NCI-H187 treated with DMSO at 0.1 percent for 48 hours (cell line): ENCODE results near the gene ZNF414.
"Not testable (repeated sequence)": the region's sequence is repeated elsewhere in the genome, so short reads cannot be mapped to it uniquely, and the experiment has no call there.

Experiments used
- DNase-seq: peaks from one replicate; lab custom pipeline; 2025; lab: John Stamatoyannopoulos, UW

Gene ZNF414

DNA sequence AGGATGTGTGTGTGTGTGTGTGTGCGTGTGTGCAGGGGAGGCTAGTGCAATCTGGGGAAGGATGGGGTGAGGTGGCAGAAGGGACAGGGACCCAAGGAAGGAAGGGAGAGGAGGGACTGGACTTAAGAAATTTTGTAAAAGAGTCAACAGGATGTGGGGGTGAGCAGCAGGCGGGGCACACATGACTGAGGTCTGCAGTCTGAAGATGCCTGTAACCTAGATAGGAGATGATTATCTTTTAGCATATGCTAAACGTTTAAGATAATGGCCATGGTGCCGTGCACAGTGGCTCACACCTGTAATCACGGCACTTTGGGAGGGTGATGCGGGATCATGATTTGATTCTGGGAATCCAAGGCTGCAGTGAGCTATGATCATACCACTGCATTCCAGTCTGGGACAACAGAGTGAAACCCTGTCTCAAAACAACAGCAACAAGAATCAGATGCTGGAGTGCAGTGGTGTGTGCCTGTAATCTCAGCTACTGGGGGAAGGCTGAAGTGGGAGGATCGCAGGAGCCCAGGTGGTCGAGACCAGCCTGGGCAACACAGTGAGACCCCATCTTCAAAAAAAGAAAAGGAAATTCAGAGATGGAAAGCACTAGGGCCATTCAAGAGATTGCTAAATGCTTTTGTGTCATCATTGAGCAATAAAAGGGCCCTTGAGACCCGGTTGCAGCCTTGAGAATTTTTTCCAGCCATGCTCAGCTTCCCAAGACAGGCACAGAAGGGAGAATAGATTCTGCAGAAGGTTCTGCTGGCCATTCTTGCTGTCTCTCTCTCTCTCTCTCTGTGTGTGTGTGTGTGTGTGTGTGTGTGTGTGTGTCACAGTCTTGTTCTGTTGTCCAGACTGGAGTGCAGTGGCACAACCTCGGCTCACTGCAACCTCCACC is 3.8 kb upstream of the ZNF414 start:
- DNase-seq, result no peak

DNA sequence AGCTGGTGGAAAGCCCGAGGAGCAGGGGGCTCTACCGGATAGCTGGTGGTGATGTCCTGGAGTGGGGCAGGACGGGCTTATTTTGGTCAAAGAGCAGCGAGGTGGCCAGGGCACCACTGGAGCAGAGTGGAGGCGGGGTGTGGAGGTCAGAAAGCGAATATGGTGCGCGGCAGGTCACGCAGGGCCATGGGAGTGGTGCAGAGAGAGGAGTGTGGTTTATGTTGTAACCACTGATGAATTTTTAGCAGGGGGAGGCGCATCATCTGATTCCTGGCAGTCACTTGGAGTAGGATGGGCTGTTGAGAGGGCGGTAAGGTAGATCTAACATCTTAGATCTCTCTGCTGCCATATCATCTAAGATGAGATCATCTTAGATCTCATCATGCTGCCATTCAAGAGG is 1.4 kb upstream of the ZNF414 start:
- no peak for DNase-seq

DNA sequence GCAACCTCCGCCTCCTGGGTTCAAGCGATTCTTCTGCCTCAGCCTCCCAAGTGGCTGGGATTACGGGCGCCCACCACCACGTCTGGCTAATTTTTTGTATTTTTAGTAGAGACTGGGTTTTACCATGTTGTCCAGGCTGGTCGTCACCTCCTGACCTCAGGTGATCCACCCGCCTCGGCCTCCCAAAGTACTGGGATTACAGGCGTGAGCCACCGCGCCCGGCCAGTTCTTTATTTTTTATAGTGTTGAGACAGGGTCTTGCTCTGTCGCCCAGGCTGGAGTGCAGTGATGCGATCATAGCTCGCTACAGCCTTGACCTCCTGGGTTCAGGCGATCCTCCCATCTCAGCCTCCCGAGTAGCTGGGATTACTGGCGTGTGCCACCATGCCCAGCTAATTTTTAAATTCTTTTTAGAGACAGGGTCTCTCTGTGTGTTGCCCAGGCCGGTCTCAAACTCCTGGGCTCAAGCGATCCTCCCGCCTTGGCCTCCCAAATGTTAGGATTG is 590 bp upstream of the ZNF414 start:
- not testable (repeated sequence) for DNase-seq

- DNase-seq, result no peak
Observed at GRCh38 chr19:8513036-8513686, 806 bp downstream of the ZNF414 start.

GRCh38 chr19:8512115-8512967 is 1.6 kb downstream of the ZNF414 start:
- no peak for DNase-seq

DNA sequence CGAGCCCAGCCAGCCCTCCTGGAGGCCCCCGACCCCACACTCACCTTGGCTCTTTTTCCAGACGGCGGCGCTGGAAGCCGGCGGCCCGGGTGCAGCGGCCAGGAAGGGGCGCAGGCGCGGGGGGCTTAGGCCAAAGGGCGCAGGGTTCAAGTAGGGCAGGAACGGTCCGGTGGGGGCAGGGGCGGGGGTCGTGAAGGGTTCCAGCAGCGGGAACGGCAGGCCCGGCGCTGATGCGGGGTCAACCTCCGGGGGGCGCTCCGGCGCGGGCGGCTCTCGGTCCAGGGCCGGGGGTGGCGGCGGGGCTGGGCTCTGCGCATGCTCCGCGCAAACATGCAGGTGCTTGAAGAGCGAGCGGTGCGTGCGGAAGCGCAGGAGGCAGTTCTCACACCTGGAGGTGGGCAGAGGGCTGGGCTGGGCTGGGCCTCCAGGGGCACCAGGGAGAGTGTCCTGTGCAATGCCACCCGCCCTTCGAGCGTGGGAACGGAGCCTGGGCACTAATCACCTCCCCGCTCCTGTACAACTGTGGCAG is 2.3 kb downstream of the ZNF414 start:
- no peak for DNase-seq

GRCh38 chr19:8510589-8511115 is 3.3 kb downstream of the ZNF414 start:
- no peak for DNase-seq

DNA sequence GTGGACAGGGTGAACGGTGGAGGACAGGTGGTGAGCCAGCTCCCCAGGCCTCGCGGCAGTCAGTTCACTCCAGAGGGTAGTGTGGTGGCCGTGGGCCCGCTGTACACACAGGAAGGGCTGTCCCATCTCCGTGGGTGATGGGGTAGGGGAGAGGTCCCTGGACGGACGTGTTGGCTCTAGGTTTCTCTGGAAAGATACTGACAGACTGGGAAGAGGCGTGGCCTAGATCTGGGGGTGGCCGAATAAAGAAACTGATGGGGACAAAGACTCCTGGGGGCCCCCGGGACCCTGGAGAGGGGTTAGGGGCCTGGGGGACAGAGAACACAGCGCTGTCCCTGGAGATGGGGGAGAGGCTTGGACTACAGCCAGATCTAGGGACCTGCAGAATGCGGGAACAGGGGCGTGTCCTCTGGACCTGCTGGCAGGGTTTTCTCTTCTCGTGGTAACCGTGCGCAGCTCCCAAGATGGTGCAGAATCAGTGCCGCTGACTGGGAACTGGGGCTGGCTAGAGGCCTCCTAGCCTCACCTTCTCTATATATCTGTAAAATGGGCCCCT is 7.5 kb downstream of the ZNF414 start:
- DNase-seq, result no peak

DNA sequence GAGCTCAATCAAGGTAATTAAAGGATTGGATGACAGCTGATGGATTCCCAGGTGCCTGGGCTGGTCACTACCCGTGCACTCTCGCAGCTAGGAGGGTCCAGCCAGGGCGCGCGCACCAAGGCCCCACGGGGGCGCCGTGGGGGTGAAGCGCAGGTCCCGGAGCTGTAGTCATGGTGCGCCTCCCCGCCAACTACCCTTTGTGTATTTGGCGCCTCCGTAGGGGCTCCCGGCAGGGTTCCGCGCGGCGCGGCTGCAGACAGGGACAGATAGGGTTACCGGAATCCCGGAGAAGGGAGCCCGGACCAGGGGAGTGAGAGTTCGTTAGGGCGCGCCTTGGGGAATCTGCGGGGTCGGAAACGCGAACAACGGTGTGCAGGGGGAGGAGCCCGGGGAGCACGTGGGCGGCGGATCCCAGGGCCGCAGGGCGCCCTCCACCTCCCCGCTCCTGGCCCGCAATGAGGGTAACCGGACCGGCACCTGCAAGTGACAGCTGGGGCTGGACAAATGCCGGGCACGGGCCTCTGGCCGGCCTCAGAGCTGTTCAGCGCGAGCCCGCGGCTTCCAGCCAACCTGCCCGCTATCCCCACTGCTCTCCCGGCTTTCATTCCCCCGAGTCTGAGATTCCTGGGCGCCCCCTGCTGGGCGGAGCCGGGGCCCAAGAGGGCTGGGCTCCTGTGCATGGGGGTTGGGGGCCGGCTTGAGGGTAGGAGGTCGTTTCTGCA is 8.1 kb downstream of the ZNF414 start:
- DNase-seq, result no peak

DNA sequence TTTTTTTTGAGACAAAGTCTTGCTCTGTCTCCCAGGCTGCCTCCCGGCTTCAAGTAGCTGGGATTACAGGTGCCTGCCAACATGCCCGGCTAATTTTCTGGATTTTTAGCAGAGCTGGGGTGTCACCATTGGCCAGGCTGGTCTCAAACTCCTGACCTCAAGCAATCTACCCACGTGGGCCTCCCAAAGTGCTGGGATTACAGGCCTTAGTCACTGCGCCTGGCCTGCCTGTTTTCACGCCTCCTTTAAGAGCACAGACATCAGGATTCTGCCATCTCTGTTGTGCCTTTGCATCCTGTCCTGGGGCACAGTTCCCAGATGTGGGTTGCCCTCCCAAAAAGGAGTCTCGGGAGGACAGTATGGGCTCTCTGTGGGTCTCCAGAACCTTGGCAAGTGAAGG is 9.0 kb downstream of the ZNF414 start:
- no peak for DNase-seq

- no peak for DNase-seq
Observed at GRCh38 chr19:8504171-8504570, 9.8 kb downstream of the ZNF414 start.

GRCh38 chr19:8503510-8503909 is 10.5 kb downstream of the ZNF414 start:
- DNase-seq, result no peak

- DNase-seq, result no peak
Observed at GRCh38 chr19:8501981-8502380, 12.0 kb downstream of the ZNF414 start.

GRCh38 chr19:8501516-8501915 is 12.5 kb downstream of the ZNF414 start:
- DNase-seq, result no peak

- DNase-seq, result no peak
Observed at GRCh38 chr19:8500158-8500557, 13.8 kb downstream of the ZNF414 start.

- DNase-seq, result no peak
Observed at GRCh38 chr19:8499048-8499833, 14.7 kb downstream of the ZNF414 start.

DNA sequence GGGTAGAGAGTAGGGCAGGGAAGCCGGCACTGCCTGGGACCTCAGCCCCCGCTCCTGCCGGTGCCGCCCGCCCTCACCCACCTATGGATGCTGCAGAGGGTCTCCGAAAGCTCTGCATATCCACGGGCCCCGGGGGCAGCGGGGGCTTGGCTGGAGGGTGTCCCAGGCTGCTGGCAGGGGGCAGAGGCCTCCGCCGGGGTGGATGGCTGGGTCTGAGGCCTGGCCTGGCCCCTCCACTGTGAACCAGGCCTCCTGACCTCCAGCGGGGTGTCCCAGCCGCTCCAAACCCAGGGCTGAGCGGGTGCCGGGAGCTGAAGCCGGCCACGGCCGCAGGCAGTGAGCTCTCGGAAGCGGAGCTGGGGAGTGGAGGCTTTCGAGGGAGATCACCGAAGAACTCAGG is 15.7 kb downstream of the ZNF414 start:
- DNase-seq, result no peak

GRCh38 chr19:8494158-8494557 is 19.8 kb downstream of the ZNF414 start:
- no peak for DNase-seq

DNA sequence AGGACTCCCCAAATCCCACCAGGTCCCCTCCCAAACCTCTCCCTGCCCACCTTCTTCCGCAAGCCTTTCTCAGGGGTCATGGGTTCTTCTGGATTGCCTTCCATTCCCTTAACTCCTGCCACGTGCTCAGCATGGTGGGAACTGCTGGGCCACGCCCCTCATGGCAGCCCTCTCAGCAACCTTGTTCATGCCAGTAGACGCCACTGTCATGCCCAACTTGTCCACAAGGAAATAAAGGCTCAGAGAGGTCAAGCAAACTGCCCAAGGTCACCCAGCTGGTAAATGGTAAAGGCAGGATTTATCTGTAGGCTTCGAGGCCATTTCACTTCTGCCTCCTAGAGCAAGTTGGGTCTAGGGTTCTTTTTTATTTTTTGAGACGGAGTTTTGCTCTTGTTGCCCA is 22.4 kb downstream of the ZNF414 start:
- DNase-seq, result no peak

DNA sequence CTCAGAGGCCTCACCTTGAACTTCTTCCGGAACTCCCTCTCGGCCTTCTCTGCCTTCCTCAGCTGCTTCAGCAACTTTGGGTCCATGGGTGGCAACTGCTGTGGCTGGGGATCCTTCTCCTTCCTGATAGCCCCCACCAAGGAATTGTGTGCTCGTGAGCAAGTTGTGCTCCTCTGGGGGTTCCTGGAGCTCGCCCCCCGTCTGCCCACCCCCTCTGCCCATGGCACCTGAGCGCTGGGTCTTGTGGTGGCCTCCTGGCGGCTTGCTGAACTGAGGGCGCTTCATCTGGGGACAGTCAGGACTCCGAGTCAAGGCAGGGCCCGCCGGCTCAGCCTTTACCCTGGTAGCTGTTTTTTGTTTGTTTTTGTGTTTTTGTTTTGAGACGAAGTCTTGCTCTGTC is 23.1 kb downstream of the ZNF414 start:
- no peak for DNase-seq
